Measurements from ENCODE around the gene KIAA0040. TPM values are rescaled to one million over a fixed set of nuclear protein-coding genes. Genes with fewer than 3 reads are reported as not detected.

Gene KIAA0040
- total and polyA plus RNA-seq, 2 donors (not counting 3 experiments of a cell fraction or from before 2014, with no cell fraction given): 8.3 to 10.9 TPM

DNA sequence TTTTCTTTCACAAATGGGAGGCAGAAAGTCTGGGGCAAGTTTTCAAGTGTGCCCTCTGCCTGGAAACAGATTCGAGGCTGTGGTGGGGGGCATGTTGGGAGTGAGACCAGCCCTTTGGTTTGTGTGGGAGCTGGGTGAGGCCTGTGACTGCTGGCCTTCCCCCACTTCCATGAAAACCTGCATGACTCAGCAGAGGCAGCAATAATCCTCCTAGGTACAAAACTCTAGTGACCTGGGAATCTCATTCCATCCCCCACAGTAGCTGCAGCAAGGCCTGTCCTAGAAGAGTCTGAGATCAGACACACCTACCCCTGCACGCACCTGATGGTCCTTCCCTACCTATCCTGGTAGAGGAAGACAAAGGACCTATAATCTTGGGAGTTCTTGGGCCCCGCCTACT lies 42.1 kb upstream of the KIAA0040 start:
- FAIRE-seq (no peak), DNase-seq (ENCODE audit: low read depth, low spot score) (no peak)
- no peak overlapping the region for H2AFZ ChIP-seq (ENCODE audit: low read depth, low read length)
- ChIA-PET POLR2A (no interaction called here), CTCF (interaction anchor here (1.4 kb wide), 1 partner anchor 46 kb away, joined by 3 read pairs; no protein-coding TSS in a partner anchor)
- no peaks in the 10 kb centered on the region for H3K9me1 ChIP-seq (replicated peaks; ENCODE audit: control insufficient read depth, extremely low read depth, insufficient read depth, low read length)
- no peak overlapping the region for H3K9ac ChIP-seq (replicated peaks; ENCODE audit: extremely low read depth, insufficient read depth, low read length)
- intact Hi-C loops (cut with micrococcal nuclease): no loop called here
- H3K27ac ChIP-seq (ENCODE audit: insufficient read depth, low read depth, low read length): no peak overlapping the region
- H4K20me1 ChIP-seq (replicated peaks; ENCODE audit: control insufficient read depth, extremely low read depth, insufficient read depth, low read length): no peaks in the 10 kb centered on the region
- H3K27me3 ChIP-seq (ENCODE audit: control insufficient read depth in 2 of 2, insufficient read depth in 2 of 2, low read length in 2 of 2): no peaks in the 10 kb centered on the region
- BruUV-seq (replicated peaks): no TSS peak
- no peak overlapping the region for H3K4me2 ChIP-seq (ENCODE audit: insufficient read depth, low read length)
- no peaks in the 10 kb centered on the region for H3K36me3 ChIP-seq (ENCODE audit: control insufficient read depth in 2 of 2, extremely low read depth in 1 of 2, insufficient read depth in 2 of 2, low read length in 2 of 2)
- H3K9me3 ChIP-seq (replicated peaks; ENCODE audit: control insufficient read depth, insufficient read depth, low read length): no peaks in the 10 kb centered on the region
- no peak for TF ChIP-seq GATA2 (IDR thresholded peaks at IDR 0.05; ENCODE audit: insufficient read depth, insufficient read length, low read depth, low read length)
- TF ChIP-seq, protein P1, sequence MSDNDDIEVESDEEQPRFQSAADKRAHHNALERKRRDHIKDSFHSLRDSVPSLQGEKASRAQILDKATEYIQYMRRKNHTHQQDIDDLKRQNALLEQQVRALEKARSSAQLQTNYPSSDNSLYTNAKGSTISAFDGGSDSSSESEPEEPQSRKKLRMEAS (IDR thresholded peaks at IDR 0.05; ENCODE audit: insufficient read depth, insufficient read length): no peak
- no peak for TF ChIP-seq POLR2AphosphoS5 (IDR thresholded peaks at IDR 0.05; ENCODE audit: insufficient read depth, low read depth, low read length)
- TF ChIP-seq FOS (IDR thresholded peaks at IDR 0.05; ENCODE audit: borderline replicate concordance, insufficient read depth, low read length): no peak
- no peak for TF ChIP-seq MYC (IDR thresholded peaks at IDR 0.05; ENCODE audit: low read depth, low read length)
- no peak for TF ChIP-seq CTCF (IDR thresholded peaks at IDR 0.05; ENCODE audit: extremely low read depth in 1 of 2, insufficient read depth in 1 of 2, low read depth in 1 of 2, low read length in 2 of 2)
- TF ChIP-seq EZH2 (IDR thresholded peaks at IDR 0.05; ENCODE audit: borderline replicate concordance, low read depth, low read length, severe bottlenecking): no peak
- H3K4me1 ChIP-seq (ENCODE audit: control insufficient read depth, extremely low read depth, insufficient read depth, low read length): no peaks in the 10 kb centered on the region
- H3K4me3 ChIP-seq (replicated peaks in 1 of 3; ENCODE audit: insufficient read depth in 1 of 3, low read depth in 1 of 3, low read length in 3 of 3): no peak overlapping the region
- dilution Hi-C loops (cut with MboI; ENCODE audit: extremely low pct_ligation_motif_present, low sequenced_read_pairs): no loop called here
- no peaks in the 10 kb centered on the region for H3K79me2 ChIP-seq (ENCODE audit: control insufficient read depth, insufficient read depth, low read length)

Data from endothelial cell of umbilical vein (primary cell).